NCI-H226 (cell line): ENCODE measurements around the gene MT1G.
"Not testable (repeated sequence)": the region's sequence is repeated elsewhere in the genome, so short reads cannot be mapped to it uniquely, and the experiment has no call there.

Source experiments
- DNase-seq: peaks from one replicate; pipeline ENCODE4 v3.0.0-alpha.2; 2015

MT1G gene

GRCh38 chr16:56667581-56668571 is at the start of gene MT1G:
Gene MT1G (minus strand): TSS chr16:56668065. CDS start chr16:56667993, 72 bp downstream.
- DNase-seq, result no peak

- DNase-seq, result not testable (repeated sequence)
Observed at GRCh38 chr16:56717532-56717931, 49.7 kb upstream of the MT1G start.

GRCh38 chr16:56716761-56717160 is 48.9 kb upstream of the MT1G start:
- no peak for DNase-seq

- no peak for DNase-seq
Observed at GRCh38 chr16:56715126-56715525, 47.3 kb upstream of the MT1G start.

GRCh38 chr16:56713794-56714193 is 45.9 kb upstream of the MT1G start:
- no peak for DNase-seq

GRCh38 chr16:56711862-56712261 is 44.0 kb upstream of the MT1G start:
- DNase-seq, result no peak

- no peak for DNase-seq
Observed at GRCh38 chr16:56710181-56710737, 42.4 kb upstream of the MT1G start.

- DNase-seq, result no peak
Observed at GRCh38 chr16:56709443-56710040, 41.7 kb upstream of the MT1G start.

GRCh38 chr16:56708525-56709442 is 40.9 kb upstream of the MT1G start:
- no peak for DNase-seq

- DNase-seq, result no peak
Observed at GRCh38 chr16:56702836-56703235, 35.0 kb upstream of the MT1G start.

- DNase-seq, result no peak
Observed at GRCh38 chr16:56701534-56701933, 33.7 kb upstream of the MT1G start.

GRCh38 chr16:56700631-56701030 is 32.8 kb upstream of the MT1G start:
- DNase-seq, result no peak

GRCh38 chr16:56700195-56700594 is 32.3 kb upstream of the MT1G start:
- no peak for DNase-seq

- DNase-seq, result no peak
Observed at GRCh38 chr16:56697456-56698155, 29.7 kb upstream of the MT1G start.

- DNase-seq, result no peak
Observed at GRCh38 chr16:56695246-56695645, 27.4 kb upstream of the MT1G start.

GRCh38 chr16:56691885-56692284 is 24.0 kb upstream of the MT1G start:
- peak; percentile 85 for DNase-seq

GRCh38 chr16:56690420-56691122 is 22.7 kb upstream of the MT1G start:
- DNase-seq, result no peak

GRCh38 chr16:56689171-56689570 is 21.3 kb upstream of the MT1G start:
- DNase-seq, result no peak

- DNase-seq, result no peak
Observed at GRCh38 chr16:56688762-56689161, 20.9 kb upstream of the MT1G start.

- DNase-seq, result no peak
Observed at GRCh38 chr16:56686758-56687157, 18.9 kb upstream of the MT1G start.

GRCh38 chr16:56684926-56685590 is 17.2 kb upstream of the MT1G start:
- DNase-seq, result no peak
